Upper lobe of left lung (tissue), 4 donors: ENCODE data around the gene DNAAF3.

Experiments used
- CTCF ChIP-seq, 6 experiments: fragments of 450-650 bp in 4 of 6; fragments of 200-600 bp in 2 of 6; sonication (generic) in 2 of 6; IDR thresholded peaks; one replicate each; pipeline ENCODE4 v1.5.1; 2016 to 2019; ENCODE audit warnings: antibody characterized with exemption in 6 of 6
- EP300 ChIP-seq, 4 donors: sonication (generic); formaldehyde crosslinking; IDR thresholded peaks; one replicate each; pipeline ENCODE4 v1.5.1; 2017; ENCODE audit warnings: antibody characterized with exemption in 4 of 4, control low read depth in 2 of 4
- POLR2A ChIP-seq, 4 donors: fragments of 450-650 bp; IDR thresholded peaks; one replicate each; pipeline ENCODE4 v1.5.1; 2016 to 2017; ENCODE audit warnings: antibody characterized with exemption in 4 of 4, mild to moderate bottlenecking in 2 of 4
- POLR2AphosphoS5 ChIP-seq, 2 donors: sonication (generic); formaldehyde crosslinking; IDR thresholded peaks; one replicate each; pipeline ENCODE4 v1.5.1; 2017; ENCODE audit warnings: antibody characterized with exemption in 2 of 2

DNA sequence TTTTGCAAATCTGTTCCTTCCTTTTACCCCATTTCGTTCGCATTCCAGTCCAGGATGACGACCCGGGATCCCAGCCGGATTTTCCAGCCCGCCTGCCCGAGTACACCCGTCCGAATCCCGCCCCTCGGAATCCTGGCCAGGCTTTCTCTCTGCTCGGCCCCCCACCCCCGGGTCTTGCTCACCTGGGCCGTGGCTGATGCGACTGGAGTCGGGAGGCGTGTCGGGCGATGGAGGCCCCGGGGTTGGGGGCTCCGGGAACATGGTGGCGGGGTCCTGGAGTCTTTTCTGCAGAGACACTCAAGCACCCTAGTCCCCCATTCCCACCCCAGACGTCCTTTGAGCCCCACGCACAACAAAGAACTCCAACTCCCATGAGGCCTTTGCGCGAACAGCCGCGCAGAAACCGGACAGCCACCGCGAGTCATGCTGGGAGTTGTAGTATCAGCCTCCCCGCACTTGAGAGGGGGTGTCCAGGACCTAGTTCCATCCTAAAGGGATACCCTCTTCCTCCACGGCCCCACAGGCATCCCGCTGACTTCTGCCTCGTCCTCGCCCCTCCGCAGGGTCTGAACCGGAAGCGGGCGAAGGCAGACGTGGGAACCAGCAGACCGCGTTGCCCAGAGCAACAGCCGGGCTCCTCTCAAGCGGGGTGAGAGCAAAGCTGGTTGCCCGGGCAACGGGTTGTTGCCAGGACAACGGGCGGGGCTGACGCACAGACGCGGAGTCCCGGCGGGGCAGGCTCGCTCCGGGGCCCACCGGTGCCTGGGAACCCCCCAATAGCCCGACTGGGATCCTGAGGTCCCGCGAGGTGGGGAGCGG lies 12.6 kb upstream of the DNAAF3 start:
- TF ChIP-seq POLR2AphosphoS5 (IDR thresholded peaks at IDR 0.05) (no peak), CTCF (IDR thresholded peaks at IDR 0.05) (no peak), POLR2A (IDR thresholded peaks at IDR 0.05) (no peak), EP300 (IDR thresholded peaks at IDR 0.05) (no peak)
